GM19463 (cell line): ENCODE measurements around the gene CD99L2.

Experiments
- ATAC-seq: cut with Tn5 transposase; IDR thresholded peaks from one replicate; pipeline ENCODE4 v1.9.1; 2021; ENCODE audit warnings: mild to moderate bottlenecking, moderate library complexity; ENCODE audit not compliant: unreplicated experiment

Gene CD99L2, protein sequence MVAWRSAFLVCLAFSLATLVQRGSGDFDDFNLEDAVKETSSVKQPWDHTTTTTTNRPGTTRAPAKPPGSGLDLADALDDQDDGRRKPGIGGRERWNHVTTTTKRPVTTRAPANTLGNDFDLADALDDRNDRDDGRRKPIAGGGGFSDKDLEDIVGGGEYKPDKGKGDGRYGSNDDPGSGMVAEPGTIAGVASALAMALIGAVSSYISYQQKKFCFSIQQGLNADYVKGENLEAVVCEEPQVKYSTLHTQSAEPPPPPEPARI

DNA sequence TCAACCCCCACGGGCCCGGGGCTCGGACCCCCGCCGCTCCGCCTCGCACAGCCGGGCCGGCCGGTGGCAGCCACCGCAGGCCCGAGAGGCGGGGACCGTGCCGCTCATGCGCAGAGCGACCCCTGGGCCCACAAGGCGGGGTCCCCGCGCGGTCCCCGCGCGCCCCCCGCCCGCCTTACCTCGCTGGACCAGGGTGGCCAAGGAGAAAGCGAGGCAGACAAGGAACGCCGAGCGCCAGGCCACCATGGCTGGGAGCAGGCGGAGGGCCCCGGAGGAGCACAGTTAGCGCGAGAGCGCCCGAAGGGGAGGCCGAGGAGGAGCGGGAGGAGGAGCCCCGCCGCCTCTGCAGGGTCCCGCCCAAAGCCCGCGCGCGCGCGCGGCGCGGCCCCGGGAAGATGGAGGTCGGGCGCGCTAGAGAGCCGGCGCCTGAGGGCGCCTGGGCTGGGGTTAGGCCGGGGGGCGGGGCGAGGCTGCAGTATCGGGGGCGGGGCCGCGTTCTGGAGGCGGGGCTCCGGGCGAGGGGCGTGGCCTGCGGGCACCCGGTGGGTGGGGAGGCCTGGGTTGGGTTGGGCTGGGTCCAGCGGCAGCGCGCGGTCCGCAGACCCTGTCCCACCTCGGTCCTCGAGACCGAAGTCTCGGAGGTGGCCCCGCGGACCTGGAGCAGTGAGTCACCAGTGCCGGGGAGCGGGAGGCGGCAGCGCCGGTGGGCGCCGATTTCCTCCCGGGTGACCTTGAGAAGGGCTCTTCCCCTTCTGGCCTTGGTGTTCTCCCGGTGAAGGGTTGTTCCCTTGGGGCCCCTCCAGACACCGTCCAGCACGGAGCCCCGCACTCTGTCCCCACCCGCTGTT lies at the start of gene CD99L2:
CD99L2 (minus strand) TSS at position 326 of the 848 bp plus-strand sequence; CDS start at position 246, 80 bp downstream.
- peak; percentile 88 for ATAC-seq

DNA sequence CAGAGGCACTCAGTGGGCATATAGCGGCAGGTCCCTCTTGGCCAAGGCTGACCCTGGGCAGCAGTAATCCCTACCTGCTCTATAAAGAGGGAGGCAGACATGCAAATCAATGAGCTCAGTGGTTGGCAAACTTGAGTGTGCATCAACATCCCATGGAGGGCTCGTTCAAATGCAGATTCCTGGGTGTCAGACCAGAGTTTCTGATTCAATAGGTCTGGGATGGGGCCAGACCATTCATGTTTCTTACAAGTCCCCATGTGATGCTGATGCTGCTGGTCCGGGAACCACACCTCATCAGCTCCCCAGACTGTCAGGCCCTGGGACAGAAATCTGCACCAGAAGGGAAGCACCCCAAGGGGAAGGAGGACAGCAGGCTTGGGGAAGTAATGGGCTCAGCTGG lies 45.8 kb upstream of the CD99L2 start:
- no peak for ATAC-seq

- no peak for ATAC-seq
Observed at GRCh38 chrX:150942942-150943594, 44.6 kb upstream of the CD99L2 start.

GRCh38 chrX:150941580-150941979 lies 43.1 kb upstream of the CD99L2 start:
- no peak for ATAC-seq

DNA sequence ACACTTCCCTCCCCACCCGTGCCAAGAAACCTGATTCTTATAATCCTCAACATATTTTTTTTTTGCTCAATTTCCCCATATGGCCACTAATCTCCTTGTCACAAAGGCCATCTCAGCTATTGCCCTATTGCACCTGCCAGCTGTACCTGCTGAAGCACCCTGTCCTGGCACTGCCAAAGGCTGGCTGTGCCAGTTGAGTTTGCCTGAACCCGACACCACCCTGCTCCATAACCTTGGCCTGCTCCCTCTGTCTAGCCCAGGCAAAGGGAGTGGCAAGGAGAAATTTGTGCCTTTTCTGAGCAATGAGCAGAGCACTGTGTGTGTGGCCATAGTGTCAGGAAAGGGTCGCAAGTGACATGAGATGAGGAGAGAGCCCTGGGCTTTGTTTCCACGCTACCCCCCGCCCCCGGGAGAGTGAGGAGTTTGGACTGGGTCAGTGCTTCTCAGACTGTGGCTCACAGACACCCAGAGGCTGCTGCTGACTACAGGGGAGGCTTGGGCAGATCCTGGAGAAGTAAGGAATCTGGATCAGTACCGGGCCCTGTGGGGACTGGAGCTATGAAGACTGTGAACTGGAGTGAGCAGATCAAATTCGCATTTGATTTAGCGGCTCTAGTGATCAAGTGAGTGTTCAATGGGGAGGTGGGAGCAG lies 42.5 kb upstream of the CD99L2 start:
- no peak for ATAC-seq

DNA sequence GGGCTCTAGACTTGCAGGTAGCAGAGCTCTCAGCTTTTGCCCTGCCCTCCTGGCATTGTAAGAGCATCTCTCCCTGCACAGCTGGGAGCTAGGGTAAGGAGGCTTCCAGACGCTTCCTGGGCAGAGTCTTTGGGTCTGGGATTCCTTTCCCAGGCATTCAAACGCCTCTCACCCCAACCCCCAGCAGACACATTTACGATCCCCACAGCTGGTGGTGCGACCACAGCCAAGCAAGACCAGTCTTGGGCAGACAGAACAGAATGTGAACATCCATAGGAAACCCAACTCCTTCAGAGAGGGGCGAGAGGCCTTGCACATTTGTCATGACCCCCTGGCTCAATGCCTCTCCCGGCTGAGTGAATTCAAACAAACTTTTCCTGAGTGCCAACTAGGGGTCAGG lies 38.1 kb upstream of the CD99L2 start:
- no peak for ATAC-seq

- ATAC-seq = no peak
Observed at GRCh38 chrX:150935467-150935866, 37.0 kb upstream of the CD99L2 start.

DNA sequence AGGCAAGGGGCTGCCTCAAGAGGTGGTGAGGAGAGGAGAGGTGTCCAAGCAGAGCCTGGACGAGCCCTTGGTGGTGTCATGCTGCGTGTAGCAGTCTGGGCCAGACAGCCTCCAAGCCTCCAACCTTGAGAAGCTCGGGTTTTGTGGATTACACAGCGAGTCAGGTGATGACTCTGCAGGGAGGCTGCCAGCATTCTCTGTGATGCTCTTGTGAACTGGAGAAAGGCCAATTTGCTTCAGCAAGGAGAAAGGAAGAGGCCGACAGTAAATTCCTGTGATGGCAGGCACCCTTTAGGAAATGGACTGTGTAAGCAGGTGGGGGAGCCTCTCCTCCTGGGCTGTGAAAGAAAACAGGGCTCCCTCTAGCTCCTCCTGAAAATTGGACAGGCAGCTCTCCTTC lies 36.0 kb upstream of the CD99L2 start:
- no peak for ATAC-seq

DNA sequence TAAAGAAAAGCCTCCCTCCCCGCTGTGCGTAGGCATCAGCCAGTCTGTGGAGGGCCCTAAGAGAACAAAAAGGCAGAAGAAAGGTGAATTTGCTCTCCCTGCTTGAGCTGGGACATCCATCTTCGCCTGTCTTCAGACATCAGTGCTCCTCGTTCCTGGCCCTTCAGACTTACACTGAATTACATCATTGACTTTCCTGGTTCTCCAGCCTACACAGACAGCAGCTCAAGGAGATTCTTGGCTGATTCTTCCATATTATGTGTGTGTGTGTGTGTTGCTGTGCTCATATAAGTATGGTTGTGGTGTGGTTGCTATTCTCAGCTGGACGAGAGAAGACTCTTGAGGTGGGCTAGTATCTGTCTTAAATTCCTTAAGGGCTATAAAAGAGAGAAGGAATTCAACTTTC lies 35.5 kb upstream of the CD99L2 start:
- no peak for ATAC-seq

- no peak for ATAC-seq
Observed at GRCh38 chrX:150929058-150929457, 30.6 kb upstream of the CD99L2 start.

DNA sequence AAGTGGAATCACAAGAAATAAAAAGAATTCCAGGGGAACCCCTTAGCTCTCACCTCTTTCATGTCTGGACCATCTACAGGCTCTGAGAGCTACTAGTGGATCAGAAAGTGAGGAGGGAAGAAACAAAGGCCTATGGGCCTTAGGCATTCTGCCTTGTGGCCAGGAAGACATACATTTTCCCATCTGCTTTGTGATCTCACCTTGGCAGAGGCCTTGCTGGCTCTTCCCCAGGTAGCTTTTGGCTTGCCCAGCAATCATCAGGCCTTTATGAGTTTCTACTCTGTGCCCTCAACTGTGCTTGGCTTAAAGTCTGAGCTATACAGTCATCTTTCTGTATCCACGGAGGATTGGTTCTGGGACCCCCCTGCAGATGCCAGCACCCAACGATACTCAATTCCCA lies 28.3 kb upstream of the CD99L2 start:
- no peak for ATAC-seq

DNA sequence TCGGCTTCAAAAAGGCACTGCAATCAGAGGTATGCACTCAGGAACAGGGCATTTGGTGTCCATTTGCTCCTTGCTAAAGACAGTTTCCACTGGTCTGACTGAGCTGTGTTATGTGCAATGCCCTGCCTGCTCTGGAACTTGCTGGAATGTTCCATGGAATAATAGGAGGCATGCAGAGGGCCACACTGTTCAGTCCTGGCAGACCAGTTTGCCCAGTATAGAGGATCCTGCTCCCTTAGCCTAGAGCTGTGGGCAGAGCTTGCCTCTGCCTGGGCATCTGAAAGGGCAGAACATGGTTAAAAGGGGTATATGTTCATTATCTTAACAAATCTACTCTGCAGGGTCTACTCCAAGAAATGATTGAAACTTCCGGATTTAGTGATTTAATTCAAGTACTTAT lies 27.8 kb upstream of the CD99L2 start:
- no peak for ATAC-seq

- ATAC-seq = no peak
Observed at GRCh38 chrX:150919401-150919800, 20.9 kb upstream of the CD99L2 start.

DNA sequence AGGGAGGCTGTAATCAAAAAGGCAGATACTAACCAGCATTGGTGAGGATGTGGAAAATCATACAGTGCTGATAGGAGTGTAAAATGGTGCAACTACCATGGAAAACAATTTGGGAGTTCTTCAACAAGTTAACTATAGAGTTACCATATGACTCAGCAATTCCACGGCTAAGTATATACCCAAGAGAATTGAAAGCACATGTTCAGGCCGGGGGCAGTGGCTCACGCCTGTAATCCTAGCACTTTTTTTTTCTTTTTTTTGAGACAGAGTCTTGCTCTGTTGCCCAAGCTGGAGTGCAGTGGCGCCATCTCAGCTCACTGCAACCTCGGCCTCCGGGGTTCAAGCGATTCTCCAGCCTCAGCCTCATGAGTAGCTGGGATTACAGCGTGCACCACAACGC lies 15.0 kb upstream of the CD99L2 start:
- ATAC-seq = no peak

DNA sequence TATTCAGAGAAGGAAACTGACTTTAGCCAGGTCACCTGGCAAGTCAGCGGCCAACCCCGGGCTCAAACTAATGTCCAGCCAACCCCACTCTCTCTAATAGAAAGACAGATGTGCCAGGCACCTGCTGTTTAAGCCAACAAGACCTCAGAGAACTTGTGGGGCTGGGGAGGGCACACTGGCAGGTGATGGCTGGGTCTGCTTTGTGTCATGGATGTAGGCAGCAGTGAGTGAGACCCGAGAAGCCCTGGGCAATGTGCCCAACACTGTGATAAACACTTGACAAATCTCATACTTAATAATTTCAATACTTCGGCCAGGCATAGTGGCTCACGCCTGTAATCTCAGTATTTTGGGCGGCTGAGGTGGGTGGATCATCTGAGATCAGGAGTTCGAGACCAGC lies 9.0 kb upstream of the CD99L2 start:
- no peak for ATAC-seq

DNA sequence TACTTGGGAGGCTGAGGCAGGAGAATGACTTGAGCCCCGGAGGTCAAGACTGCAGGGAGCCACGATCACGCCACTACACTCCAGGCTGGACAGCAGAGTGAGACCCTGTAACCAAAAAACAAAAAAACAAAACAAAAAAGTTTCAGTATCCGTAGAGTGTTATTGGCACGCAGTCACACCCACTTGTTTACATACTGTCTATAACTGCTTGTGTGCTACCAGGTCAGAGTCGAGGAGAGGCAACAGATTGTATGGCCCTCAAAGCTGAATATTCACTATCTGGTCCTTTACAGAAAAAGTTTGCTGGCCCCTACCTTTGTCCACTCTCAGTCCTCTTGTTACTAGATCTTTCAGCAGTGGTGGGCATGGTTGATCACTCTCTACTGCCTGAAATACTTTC lies 8.2 kb upstream of the CD99L2 start:
- ATAC-seq = no peak

DNA sequence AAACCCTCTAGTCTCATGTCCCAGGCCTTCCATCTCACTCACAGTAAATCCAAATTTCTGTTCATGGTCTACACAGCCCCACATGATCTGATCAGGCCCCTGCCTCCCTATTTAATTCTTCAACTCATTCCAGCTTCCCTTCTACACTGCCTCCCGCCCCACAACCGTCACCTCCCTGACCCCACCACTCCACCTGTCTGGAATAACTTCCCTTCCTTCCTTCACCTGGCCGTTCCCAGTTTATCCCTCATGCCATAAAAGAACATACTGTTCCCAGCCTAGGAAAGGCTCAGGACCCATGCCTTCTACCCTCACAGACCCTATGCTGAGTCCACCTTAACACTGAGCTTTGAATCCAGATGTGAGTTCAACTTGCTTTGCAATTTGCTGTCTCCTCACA lies 6.8 kb upstream of the CD99L2 start:
- no peak for ATAC-seq

- no peak for ATAC-seq
Observed at GRCh38 chrX:150903110-150903508, 4.6 kb upstream of the CD99L2 start.

GRCh38 chrX:150902434-150903109 lies 4.1 kb upstream of the CD99L2 start:
- no peak for ATAC-seq

GRCh38 chrX:150899191-150899757 lies 806 bp upstream of the CD99L2 start:
- ATAC-seq = peak; percentile 32
